Effector memory CD8-positive, alpha-beta T cell (primary cell): ENCODE data around the gene SYT14.
"Not testable (repeated sequence)": the region's sequence is repeated elsewhere in the genome, so short reads cannot be mapped to it uniquely, and the experiment has no call there.

Experiments
- ATAC-seq: fragments of 150-1000 bp; cut with Tn5 transposase; replicated peaks from 2 replicates; pipeline ENCODE4 v1.10.0; 2021; ENCODE audit warnings: mild to moderate bottlenecking, moderate library complexity
- DNase-seq, 3 experiments: peaks; one replicate each; pipeline ENCODE4 v3.0.0; 2021
- H3K27ac Mint-ChIP-seq, 2 donors: one replicate each; pipeline ENCODE4 v1.8.0; 2022; ENCODE audit warnings: mild to moderate bottlenecking in 2 of 2, mixed read lengths in 2 of 2, moderate library complexity in 2 of 2
- H3K27me3 Mint-ChIP-seq, 2 donors: one replicate each; pipeline ENCODE4 v1.8.0; 2022; ENCODE audit warnings: mixed read lengths in 2 of 2
- H3K36me3 Mint-ChIP-seq: one replicate; pipeline ENCODE4 v1.8.0; 2022; ENCODE audit warnings: mild to moderate bottlenecking, moderate library complexity, mixed read lengths; ENCODE audit not compliant: insufficient read depth
- H3K4me1 Mint-ChIP-seq, 2 donors: one replicate each; pipeline ENCODE4 v1.8.0; 2022; ENCODE audit warnings: low read depth in 2 of 2, mixed read lengths in 2 of 2
- H3K4me3 Mint-ChIP-seq, 2 donors: one replicate each; pipeline ENCODE4 v1.8.0; 2022; ENCODE audit warnings: mild to moderate bottlenecking in 2 of 2, mixed read lengths in 2 of 2, moderate library complexity in 2 of 2
- H3K9me3 Mint-ChIP-seq, 2 donors: one replicate each; pipeline ENCODE4 v1.8.0; 2022; ENCODE audit warnings: mixed read lengths in 2 of 2

The SYT14 gene

DNA sequence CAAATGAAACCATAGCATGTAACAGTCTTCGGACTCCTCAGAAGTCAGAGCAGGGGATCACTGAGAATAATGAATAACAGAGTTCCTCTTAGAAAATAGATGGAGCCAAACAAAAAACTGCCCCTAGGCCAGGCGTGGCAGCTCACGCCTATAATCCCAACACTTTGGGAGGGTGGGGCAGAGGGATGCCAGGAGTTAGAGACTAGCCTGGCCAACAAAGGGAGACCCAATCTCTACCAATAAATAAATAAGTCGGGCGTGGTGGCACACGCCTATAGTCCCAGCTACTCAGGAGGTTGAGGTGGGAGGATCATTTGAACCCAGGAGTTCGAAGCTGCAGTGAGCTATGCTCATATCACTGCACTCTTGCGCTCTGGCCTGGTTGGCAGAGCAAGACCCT, 236.1 kb downstream of the SYT14 start:
- Mint-ChIP-seq H3K27me3 (peaks cover 24 to 45% of the 10 kb centered on the region in 2 donors), H3K9me3 (no peaks in the 10 kb centered on the region), H3K4me1 (no peaks in the 10 kb centered on the region), H3K4me3 (no peak overlapping the region), H3K36me3 (peaks cover 7% of the 10 kb centered on the region), H3K27ac (no peak overlapping the region)
- DNase-seq (no peak), ATAC-seq (no peak)

DNA sequence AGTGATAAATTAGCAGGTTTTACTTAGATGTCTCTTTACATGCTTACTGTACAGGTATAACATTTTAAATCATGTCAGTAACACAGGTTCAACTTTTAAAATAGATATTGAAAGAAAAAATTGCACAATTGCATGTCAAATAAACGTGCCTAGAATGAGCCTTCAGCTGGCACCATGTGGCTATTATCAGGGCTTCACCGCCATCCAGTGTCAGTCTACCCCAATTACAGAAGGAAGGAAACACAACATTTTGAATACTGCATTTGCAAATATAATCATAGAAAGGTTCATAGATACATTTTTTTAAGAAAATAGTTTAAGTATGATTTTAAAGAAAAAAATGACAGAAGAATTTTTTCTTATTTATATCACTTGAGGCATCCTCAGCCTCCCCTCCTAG, 247.0 kb downstream of the SYT14 start:
- H3K27ac Mint-ChIP-seq: no peak overlapping the region
- no peak overlapping the region for H3K4me3 Mint-ChIP-seq
- no peaks in the 10 kb centered on the region for H3K36me3 Mint-ChIP-seq
- H3K4me1 Mint-ChIP-seq: no peaks in the 10 kb centered on the region
- DNase-seq (no peak), ATAC-seq (no peak)
- H3K27me3 Mint-ChIP-seq: peaks cover 18 to 28% of the 10 kb centered on the region in 2 donors
- H3K9me3 Mint-ChIP-seq: no peaks in the 10 kb centered on the region

DNA sequence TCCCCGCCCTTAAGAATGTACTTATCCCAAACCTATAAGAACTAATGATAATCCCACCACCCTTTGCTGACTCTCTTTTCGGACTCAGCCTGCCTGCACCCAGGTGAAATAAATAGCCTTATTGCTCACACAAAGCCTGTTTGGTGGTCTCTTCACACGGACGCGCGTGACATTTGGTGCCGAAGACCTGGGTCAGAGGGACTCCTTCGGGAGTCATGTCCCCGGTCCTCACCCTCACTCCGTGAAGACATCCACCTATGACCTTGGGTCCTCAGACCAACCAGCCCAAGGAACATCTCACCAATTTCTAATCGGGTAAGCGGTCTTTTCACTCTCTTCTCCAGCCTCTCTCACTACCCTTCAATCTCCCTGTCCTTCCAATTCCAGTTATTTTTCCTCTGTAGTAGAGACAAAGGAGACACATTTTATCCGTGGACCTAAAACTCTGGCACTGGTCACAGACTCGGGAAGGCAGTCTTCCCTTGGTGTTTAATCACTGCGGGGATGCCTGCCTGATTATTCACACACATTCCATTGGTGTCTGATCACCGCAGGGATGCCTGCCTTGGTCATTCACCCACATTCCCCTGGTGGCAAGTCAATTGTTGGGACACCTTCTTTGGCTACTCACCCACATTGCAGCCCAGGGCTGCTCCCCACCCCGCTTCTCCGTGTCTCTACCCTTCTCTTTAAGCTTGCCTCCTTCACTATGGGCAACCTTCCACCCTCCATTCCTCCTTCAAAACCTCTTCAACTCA, 250.0 kb downstream of the SYT14 start:
- not testable (repeated sequence) for H3K27ac Mint-ChIP-seq, H3K4me1 Mint-ChIP-seq, H3K27me3 Mint-ChIP-seq, DNase-seq, H3K9me3 Mint-ChIP-seq, ATAC-seq, H3K36me3 Mint-ChIP-seq, H3K4me3 Mint-ChIP-seq

DNA sequence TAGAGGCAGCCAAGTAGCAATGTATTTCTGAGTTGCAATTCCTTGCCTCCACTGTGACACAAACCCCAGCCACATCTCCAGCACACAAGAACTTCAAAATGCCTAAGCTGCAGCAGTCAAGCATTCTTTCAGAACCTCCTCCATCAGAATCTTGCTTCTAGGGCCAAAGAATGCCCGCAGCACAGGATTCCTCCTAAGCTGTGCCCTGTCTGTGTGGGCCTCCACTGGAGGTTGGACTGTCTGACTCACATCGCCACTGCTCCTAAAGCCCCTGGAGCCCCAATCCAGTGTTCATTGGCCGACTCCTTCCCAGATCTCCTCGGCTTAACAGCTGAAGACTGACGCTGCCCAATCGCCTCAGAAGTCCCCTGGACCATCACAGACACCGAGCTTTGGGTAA, 251.4 kb downstream of the SYT14 start:
- no peaks in the 10 kb centered on the region for H3K4me1 Mint-ChIP-seq
- no peak for DNase-seq
- no peak for ATAC-seq
- no peak overlapping the region for H3K4me3 Mint-ChIP-seq
- no peaks in the 10 kb centered on the region for H3K27me3 Mint-ChIP-seq
- no peaks in the 10 kb centered on the region for H3K9me3 Mint-ChIP-seq
- H3K36me3 Mint-ChIP-seq: no peaks in the 10 kb centered on the region
- no peak overlapping the region for H3K27ac Mint-ChIP-seq

DNA sequence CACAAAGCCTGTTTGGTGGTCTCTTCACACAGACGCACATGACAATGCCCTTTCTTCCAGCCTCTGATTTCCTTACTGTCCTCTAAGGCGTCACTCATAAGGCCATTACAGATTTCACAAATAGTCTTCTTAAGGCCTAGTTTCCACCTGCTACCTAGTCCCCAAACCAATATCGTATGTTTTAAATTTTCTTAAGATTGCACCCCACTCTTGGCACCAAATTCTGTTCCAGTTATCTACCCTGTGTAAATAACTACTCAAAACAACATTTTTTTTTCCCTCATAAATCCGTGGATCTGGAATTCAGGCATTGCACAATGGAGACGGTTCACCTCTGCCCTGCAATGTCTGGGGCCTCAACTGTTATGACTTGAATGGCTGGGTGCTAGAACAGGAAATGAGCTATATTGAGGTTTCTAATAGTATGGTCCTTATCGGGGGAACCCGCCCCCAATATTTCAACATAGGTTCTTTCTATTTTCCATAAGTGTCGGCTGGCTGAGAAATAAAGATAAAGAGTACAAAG, 257.7 kb downstream of the SYT14 start:
- H3K36me3 Mint-ChIP-seq: no peaks in the 10 kb centered on the region
- H3K9me3 Mint-ChIP-seq: no peaks in the 10 kb centered on the region
- H3K27me3 Mint-ChIP-seq: peaks cover 3 to 10% of the 10 kb centered on the region in 2 donors
- ATAC-seq: no peak
- no peak overlapping the region for H3K4me3 Mint-ChIP-seq
- DNase-seq: no peak
- no peak overlapping the region for H3K27ac Mint-ChIP-seq
- no peaks in the 10 kb centered on the region for H3K4me1 Mint-ChIP-seq

DNA sequence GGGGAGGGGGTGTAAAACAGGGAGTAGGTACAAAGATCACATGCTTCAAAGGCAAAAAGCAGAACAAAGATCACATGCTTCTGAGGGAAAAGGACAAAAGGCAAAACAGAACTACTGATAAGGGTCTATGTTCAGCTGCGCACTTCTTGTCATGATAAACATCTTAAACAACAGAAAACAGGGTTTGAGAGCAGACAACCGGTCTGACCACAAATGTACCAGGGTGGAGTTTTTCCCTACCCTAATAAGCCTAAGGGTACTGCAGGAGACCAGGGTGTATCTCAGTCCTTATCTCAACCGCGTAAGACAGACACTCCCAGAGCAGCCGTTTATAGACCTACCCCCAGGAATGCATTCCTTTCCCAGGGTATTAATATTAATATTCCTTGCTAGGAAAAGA, 258.2 kb downstream of the SYT14 start:
- ATAC-seq, H3K4me3 Mint-ChIP-seq, H3K27ac Mint-ChIP-seq, H3K4me1 Mint-ChIP-seq, H3K9me3 Mint-ChIP-seq, H3K36me3 Mint-ChIP-seq, DNase-seq: not testable (repeated sequence)
- H3K27me3 Mint-ChIP-seq: peaks cover 9 to 15% of the 10 kb centered on the region in 2 donors

DNA sequence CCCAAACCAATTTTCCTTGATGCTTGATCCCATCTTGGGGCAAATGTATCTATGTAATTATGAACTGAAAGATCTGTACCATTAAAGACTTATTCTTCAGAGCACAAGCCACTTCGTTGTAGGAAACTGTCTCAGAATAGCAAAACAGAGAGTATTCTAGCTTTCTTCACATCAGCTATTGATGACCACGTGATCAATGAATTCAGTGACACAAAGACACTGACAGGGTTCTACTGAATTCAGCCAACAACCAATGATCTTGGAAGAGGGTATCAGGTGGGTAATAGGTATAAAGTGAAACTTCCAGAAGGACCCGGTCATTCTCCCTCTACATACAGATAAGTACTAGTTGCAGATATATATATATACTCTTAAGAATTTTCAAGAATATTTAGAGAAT, 260.8 kb downstream of the SYT14 start:
- ATAC-seq (no peak), DNase-seq (no peak)
- Mint-ChIP-seq H3K27ac (no peak overlapping the region), H3K4me3 (no peak overlapping the region), H3K4me1 (no peaks in the 10 kb centered on the region), H3K36me3 (no peaks in the 10 kb centered on the region), H3K9me3 (no peaks in the 10 kb centered on the region), H3K27me3 (peaks cover 15 to 16% of the 10 kb centered on the region in 2 donors)

DNA sequence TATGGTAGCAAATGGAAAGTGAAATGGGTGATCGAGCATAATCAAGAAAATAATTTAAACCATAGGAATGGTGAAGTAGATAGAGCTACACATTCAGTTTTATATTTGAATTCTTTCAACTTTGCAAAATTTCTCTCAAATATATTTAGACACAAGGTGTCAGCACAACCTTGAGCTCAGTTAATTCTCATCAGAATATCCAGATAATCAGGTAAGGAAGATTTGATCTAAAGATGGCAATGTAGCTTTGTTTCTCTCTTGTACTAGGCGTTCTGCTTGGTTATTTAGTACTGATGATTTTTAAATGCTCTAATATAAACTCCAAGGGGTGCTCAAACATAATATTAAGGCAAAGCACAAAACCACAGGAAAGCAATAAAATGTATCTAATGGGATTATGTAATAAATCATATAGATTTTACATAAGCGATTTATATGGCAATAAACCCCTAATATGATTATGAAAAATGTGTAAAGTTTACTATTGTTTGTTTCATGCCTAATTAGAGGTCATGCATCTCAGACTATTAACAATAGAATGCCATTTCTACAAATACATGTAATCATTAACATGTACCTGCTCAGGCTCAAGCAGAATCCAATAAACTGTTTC, 262.2 kb downstream of the SYT14 start:
- H3K27me3 Mint-ChIP-seq: peaks cover 15 to 20% of the 10 kb centered on the region in 2 donors
- H3K9me3 Mint-ChIP-seq: no peaks in the 10 kb centered on the region
- no peak overlapping the region for H3K4me3 Mint-ChIP-seq
- DNase-seq: no peak
- no peak for ATAC-seq
- no peaks in the 10 kb centered on the region for H3K4me1 Mint-ChIP-seq
- H3K36me3 Mint-ChIP-seq: no peaks in the 10 kb centered on the region
- H3K27ac Mint-ChIP-seq: no peak overlapping the region

DNA sequence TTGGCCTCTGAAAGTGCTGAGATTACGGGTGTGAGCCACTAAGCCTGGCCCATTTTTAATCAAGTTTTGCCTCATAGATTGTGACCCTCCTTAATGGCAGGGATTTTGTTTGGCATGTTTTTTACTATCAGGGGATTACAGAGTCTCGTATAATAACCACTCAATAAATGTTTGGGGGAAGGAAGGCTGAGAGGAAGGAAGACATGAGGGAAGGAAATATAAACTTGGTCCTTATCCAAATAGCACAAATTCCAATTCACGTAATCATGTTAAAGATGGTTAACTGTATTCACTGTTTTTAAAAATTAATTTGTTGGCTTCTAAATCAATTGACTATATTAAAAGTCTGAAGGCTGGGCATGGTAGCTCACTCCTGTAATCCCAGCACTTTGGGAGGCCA, 263.7 kb downstream of the SYT14 start:
- no peaks in the 10 kb centered on the region for H3K36me3 Mint-ChIP-seq
- H3K4me3 Mint-ChIP-seq: no peak overlapping the region
- no peak for DNase-seq
- peaks cover 20 to 30% of the 10 kb centered on the region in 2 donors for H3K27me3 Mint-ChIP-seq
- H3K4me1 Mint-ChIP-seq: no peaks in the 10 kb centered on the region
- H3K27ac Mint-ChIP-seq: no peak overlapping the region
- H3K9me3 Mint-ChIP-seq: no peaks in the 10 kb centered on the region
- no peak for ATAC-seq

DNA sequence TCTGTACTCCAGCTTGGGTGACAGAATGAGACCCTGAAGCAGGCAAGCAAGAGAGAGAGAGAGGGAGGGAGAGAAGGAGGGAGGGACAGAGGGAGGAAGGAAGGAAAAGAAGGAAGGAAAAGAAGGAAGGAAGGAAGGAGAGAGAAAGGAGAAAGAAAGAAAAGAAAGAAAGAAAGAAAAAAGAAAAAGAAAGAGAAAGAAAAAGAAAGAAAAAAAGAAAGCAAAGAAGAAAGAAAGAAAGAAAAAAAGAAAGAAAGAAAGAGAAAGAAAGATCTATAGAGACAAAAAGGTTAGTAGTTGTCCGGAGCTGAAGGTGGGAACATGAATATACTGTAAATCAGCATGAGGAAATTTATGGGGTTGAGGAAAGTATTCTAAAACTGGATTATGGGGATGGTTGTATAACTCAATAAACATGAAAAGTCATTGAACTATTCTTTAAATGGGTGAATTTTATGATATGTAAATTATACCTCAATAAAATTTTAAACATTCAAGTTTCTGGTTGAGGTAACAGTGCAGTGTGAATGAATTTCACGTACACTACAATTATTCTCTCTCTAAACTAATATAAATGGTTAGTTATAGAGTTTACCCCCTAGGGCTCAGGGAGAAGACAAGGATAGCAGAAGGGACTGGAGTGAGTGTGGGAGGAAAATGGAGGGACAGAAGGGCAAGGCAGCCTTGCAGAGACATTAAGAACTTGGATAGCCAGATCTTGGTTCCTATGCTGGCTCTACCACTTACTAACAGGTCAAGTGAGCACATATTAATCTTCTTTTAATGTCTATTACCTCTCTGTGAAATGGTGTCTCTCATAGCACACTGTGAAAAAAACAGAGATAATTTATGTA, 269.8 kb downstream of the SYT14 start:
- Mint-ChIP-seq H3K36me3 (no peaks in the 10 kb centered on the region), H3K9me3 (no peaks in the 10 kb centered on the region), H3K27me3 (peaks cover 50 to 59% of the 10 kb centered on the region in 2 donors), H3K4me1 (no peaks in the 10 kb centered on the region), H3K4me3 (no peak overlapping the region), H3K27ac (no peak overlapping the region)
- ATAC-seq (no peak), DNase-seq (no peak)

DNA sequence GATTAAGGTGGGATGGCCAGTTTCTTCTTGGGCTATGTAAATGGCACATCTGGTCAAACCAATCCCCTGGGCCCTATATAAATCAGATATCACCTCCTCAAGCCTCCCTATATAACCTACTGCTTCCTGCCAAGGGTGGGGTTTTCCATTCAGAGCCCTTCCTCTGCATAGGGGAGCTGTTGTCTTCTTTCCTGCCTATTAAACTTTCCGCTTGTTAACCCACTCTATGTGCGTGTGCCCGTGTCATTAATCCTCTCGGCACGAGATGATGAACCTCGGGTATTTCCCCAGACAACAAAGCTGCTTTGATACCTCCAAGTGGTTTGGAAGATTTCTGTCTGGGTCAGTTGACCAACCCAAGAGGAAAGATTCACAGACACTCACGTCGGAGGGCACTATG, 275.3 kb downstream of the SYT14 start:
- DNase-seq (no peak), ATAC-seq (no peak)
- Mint-ChIP-seq H3K27ac (no peak overlapping the region), H3K27me3 (peaks cover 54 to 65% of the 10 kb centered on the region in 2 donors), H3K4me3 (no peak overlapping the region), H3K4me1 (no peaks in the 10 kb centered on the region), H3K36me3 (no peaks in the 10 kb centered on the region), H3K9me3 (no peaks in the 10 kb centered on the region)

DNA sequence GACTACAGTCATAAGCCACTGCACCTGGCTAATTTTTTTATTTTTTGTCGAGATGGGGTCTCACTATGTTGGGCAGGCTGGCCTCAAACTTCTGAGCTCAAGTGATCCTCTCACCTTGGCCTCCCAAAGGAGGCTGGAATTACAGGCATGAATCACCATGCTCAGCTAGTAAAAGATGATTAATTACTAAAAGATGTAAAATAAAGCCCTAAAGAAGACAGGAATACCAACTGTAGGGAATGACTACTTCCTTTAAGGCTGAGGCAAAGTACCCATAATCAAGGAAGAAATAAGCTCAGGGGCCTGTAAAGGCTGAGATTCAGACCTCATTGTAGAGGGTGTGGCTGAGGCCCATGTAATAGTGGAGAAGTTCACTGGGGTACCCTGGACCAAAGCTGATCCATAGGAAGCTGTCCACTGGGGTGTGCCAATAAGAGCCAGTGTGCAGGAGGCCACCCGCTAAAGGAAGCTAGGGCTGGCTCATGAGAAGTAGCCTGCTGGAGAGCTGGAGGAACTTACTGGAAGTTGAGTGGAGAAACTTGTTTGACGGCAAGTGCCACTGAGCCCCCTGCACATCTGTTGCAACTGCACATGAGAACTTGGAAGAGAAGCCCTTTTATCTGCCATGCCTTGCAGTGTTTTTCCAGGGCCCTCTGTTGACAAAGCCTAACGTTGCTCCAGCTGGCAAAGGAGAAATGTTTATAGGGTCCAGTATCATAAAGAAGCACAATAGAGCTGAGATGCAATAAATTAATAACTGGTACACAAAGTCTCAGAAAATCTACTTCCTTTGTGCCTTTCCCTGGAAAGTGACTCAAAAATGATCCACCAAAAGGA, 276.8 kb downstream of the SYT14 start:
- H3K9me3 Mint-ChIP-seq: no peaks in the 10 kb centered on the region
- DNase-seq (no peak), ATAC-seq (no peak)
- H3K27ac Mint-ChIP-seq: no peak overlapping the region
- H3K27me3 Mint-ChIP-seq: peaks cover 41 to 59% of the 10 kb centered on the region in 2 donors
- no peaks in the 10 kb centered on the region for H3K4me1 Mint-ChIP-seq
- H3K36me3 Mint-ChIP-seq: no peaks in the 10 kb centered on the region
- H3K4me3 Mint-ChIP-seq: no peak overlapping the region

DNA sequence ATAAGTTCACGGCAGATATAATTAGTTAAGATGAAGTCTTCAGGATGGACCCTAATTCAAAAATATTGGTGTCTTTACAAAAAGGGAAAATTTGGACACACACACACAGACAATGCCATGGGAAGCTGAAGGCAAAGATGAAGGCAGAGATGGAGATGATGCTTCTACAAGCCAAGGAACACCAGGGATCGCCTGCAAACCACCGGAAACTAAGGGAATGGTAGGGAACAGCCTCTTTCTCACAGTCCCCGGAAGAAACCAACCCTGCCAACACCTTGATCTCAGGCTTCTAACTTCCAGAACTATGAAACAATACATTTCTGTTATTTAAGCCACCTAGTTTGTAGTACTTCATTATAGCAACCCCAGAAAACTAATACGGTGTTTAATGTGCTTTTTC, 279.5 kb downstream of the SYT14 start:
- DNase-seq: no peak
- Mint-ChIP-seq H3K4me3 (no peak overlapping the region), H3K27ac (no peak overlapping the region), H3K36me3 (peaks cover 3% of the 10 kb centered on the region), H3K4me1 (no peaks in the 10 kb centered on the region), H3K9me3 (no peaks in the 10 kb centered on the region), H3K27me3 (peaks cover 35 to 50% of the 10 kb centered on the region in 2 donors)
- no peak for ATAC-seq
